Smooth muscle cell (in vitro differentiated cells): ENCODE data around the gene PHACTR1. TPM values are rescaled to one million over a fixed set of nuclear protein-coding genes. Genes with fewer than 3 reads are reported as not detected.

Experiments
- DNase-seq: peaks from one replicate; lab custom pipeline; 2025; ENCODE audit not compliant: unreplicated experiment; lab: John Stamatoyannopoulos, UW
- H2AFZ ChIP-seq: fragments of 200-600 bp; sonication (generic); 2 replicates; pipeline ENCODE4 v1.6.0; 2016; ENCODE audit warnings: antibody characterized with exemption, low read depth, mild to moderate bottlenecking
- H3F3A ChIP-seq: fragments of 200-600 bp; sonication (generic); 2 replicates; pipeline ENCODE4 v1.6.0; 2017; ENCODE audit warnings: antibody characterized with exemption, low read depth
- H3K27ac ChIP-seq: fragments of 200-600 bp; sonication (generic); 2 replicates; pipeline ENCODE4 v1.5.1; 2016; ENCODE audit warnings: low read depth, mild to moderate bottlenecking
- H3K27me3 ChIP-seq: fragments of 200-600 bp; sonication (generic); 2 replicates; pipeline ENCODE4 v1.6.1; 2016; ENCODE audit warnings: low read depth, mild to moderate bottlenecking
- H3K36me3 ChIP-seq: fragments of 200-600 bp; sonication (generic); 2 replicates; pipeline ENCODE4 v1.5.1; 2016; ENCODE audit warnings: low read depth
- H3K4me1 ChIP-seq: fragments of 200-600 bp; sonication (generic); 2 replicates; pipeline ENCODE4 v1.5.1; 2016; ENCODE audit warnings: low read depth
- H3K4me2 ChIP-seq: fragments of 200-600 bp; sonication (generic); 2 replicates; pipeline ENCODE4 v1.6.0; 2016; ENCODE audit warnings: mild to moderate bottlenecking
- H3K4me3 ChIP-seq: fragments of 200-600 bp; sonication (generic); 2 replicates; pipeline ENCODE4 v1.5.1; 2016; ENCODE audit warnings: mild to moderate bottlenecking
- H3K79me2 ChIP-seq: fragments of 200-600 bp; sonication (generic); 2 replicates; pipeline ENCODE4 v1.6.0; 2016; ENCODE audit warnings: low read depth, mild to moderate bottlenecking
- H3K9ac ChIP-seq: fragments of 200-600 bp; sonication (generic); 2 replicates; pipeline ENCODE4 v1.6.0; 2016; ENCODE audit warnings: low read depth
- H3K9me3 ChIP-seq: fragments of 200-600 bp; sonication (generic); replicated peaks from 2 replicates; pipeline ENCODE4 v1.5.1; 2016; ENCODE audit warnings: low read depth
- H4K20me1 ChIP-seq: fragments of 200-600 bp; sonication (generic); 2 replicates; pipeline ENCODE4 v1.6.0; 2016; ENCODE audit warnings: low read depth
- CTCF ChIP-seq: fragments of 200-600 bp; sonication (generic); IDR thresholded peaks from 2 replicates; pipeline ENCODE4 v1.5.1; 2017; ENCODE audit warnings: borderline replicate concordance, mild to moderate bottlenecking, antibody characterized with exemption; ENCODE audit not compliant: insufficient read depth, poor library complexity, severe bottlenecking
- WGBS: methylation state at CpG from one replicate; pipeline ENCODE4 v1.1.7; 2016; ENCODE audit warnings: low lambda C conversion rate; 5-methylcytosine and 5-hydroxymethylcytosine counted together
- polyA plus RNA-seq: library from polyadenylated mRNA; unstranded; fragments of >200 nt; fragmentation: Nextera tagmentation; extraction: Ambion mirVana; gene quantifications from 2 replicates; pipeline ENCODE4 v1.2.1, GENCODE V29; 2016
- total RNA-seq: library from RNA; depleted of rRNA; stranded (reverse); fragments of >200 nt; gene quantifications from 2 replicates; pipeline ENCODE4 v1.2.3, GENCODE V29; 2014

PHACTR1 gene
- total and polyA plus RNA-seq, 2 experiments from 2014 or later: 0.09 to 0.67 TPM

- no peak for TF ChIP-seq CTCF
- 95% methylated on average over 2 of the region's 2 CpGs for WGBS
- Histone ChIP-seq H3K79me2 (no peaks in the 10 kb centered on the region), H3K27me3 (no peaks in the 10 kb centered on the region), H2AFZ (no peak overlapping the region), H3K27ac (no peak overlapping the region), H3F3A (no peaks in the 10 kb centered on the region), H3K4me1 (no peaks in the 10 kb centered on the region), H3K36me3 (no peaks in the 10 kb centered on the region), H3K4me2 (no peak overlapping the region), H3K9me3 (peaks cover 2% of the 10 kb centered on the region), H3K9ac (no peak overlapping the region), H3K4me3 (no peak overlapping the region), H4K20me1 (no peaks in the 10 kb centered on the region)
- no peak for DNase-seq
Observed at GRCh38 chr6:12842658-12843057, 126.1 kb downstream of the PHACTR1 start.

- H3K4me1 ChIP-seq: no peaks in the 10 kb centered on the region
- H2AFZ ChIP-seq: no peak overlapping the region
- no peaks in the 10 kb centered on the region for H3K36me3 ChIP-seq
- no peaks in the 10 kb centered on the region for H3F3A ChIP-seq
- H3K27me3 ChIP-seq: no peaks in the 10 kb centered on the region
- no peak for DNase-seq
- no peak overlapping the region for H3K4me2 ChIP-seq
- 83% methylated on average over 11 of the region's 11 CpGs for WGBS
- no peaks in the 10 kb centered on the region for H3K79me2 ChIP-seq
- H3K9me3 ChIP-seq: no peaks in the 10 kb centered on the region
- TF ChIP-seq CTCF: peak; percentile 69
- no peak overlapping the region for H3K4me3 ChIP-seq
- H4K20me1 ChIP-seq: no peaks in the 10 kb centered on the region
- no peak overlapping the region for H3K27ac ChIP-seq
- no peak overlapping the region for H3K9ac ChIP-seq
Observed at GRCh38 chr6:12844284-12845223, 128.0 kb downstream of the PHACTR1 start.

GRCh38 chr6:12845224-12846004 is 128.8 kb downstream of the PHACTR1 start:
- no peak overlapping the region for H3K4me3 ChIP-seq
- H3K27me3 ChIP-seq: no peaks in the 10 kb centered on the region
- no peak overlapping the region for H2AFZ ChIP-seq
- no peak overlapping the region for H3K4me2 ChIP-seq
- no peak for TF ChIP-seq CTCF
- no peaks in the 10 kb centered on the region for H3K79me2 ChIP-seq
- H4K20me1 ChIP-seq: no peaks in the 10 kb centered on the region
- H3K4me1 ChIP-seq: no peaks in the 10 kb centered on the region
- no peak overlapping the region for H3K27ac ChIP-seq
- no peak overlapping the region for H3K9ac ChIP-seq
- no peak for DNase-seq
- H3K9me3 ChIP-seq: no peaks in the 10 kb centered on the region
- 77% methylated on average over 10 of the region's 10 CpGs for WGBS
- H3K36me3 ChIP-seq: no peaks in the 10 kb centered on the region
- no peaks in the 10 kb centered on the region for H3F3A ChIP-seq
